Kidney epithelial cell (primary cell): ENCODE data around the gene NFAT5. TPM values are rescaled to one million over a fixed set of nuclear protein-coding genes. Genes with fewer than 3 reads are reported as not detected.
"Not testable (repeated sequence)": the region's sequence is repeated elsewhere in the genome, so short reads cannot be mapped to it uniquely, and the experiment has no call there.

Experiments used
- DNase-seq: peaks from one replicate; pipeline ENCODE4 v3.0.0-alpha.2; 2010; ENCODE audit warnings: low read depth
- H3K27me3 ChIP-seq: 2 replicates; pipeline ENCODE4 v1.6.0; 2011; ENCODE audit warnings: low read length; ENCODE audit not compliant: control insufficient read depth, insufficient read depth
- H3K36me3 ChIP-seq: 2 replicates; pipeline ENCODE4 v1.5.1; 2011; ENCODE audit warnings: low read length; ENCODE audit not compliant: control insufficient read depth, insufficient read depth
- H3K4me3 ChIP-seq: 2 replicates; pipeline ENCODE4 v1.5.1; 2011; ENCODE audit warnings: low read depth, mild to moderate bottlenecking, control low read depth, low read length
- CTCF ChIP-seq: IDR thresholded peaks from 2 replicates; pipeline ENCODE4 v1.5.1; 2011; ENCODE audit warnings: mild to moderate bottlenecking, moderate library complexity, low read length, control low read depth, inconsistent platforms; ENCODE audit not compliant: insufficient read depth, poor library complexity, severe bottlenecking
- total RNA-seq: library from RNA; depleted of rRNA; stranded (reverse); fragments of >200 nt; gene quantifications from 2 replicates; pipeline ENCODE4 v1.2.3, GENCODE V29; 2015

Gene NFAT5
- total RNA-seq, 1 donor from 2014 or later: 29.1 TPM

DNA sequence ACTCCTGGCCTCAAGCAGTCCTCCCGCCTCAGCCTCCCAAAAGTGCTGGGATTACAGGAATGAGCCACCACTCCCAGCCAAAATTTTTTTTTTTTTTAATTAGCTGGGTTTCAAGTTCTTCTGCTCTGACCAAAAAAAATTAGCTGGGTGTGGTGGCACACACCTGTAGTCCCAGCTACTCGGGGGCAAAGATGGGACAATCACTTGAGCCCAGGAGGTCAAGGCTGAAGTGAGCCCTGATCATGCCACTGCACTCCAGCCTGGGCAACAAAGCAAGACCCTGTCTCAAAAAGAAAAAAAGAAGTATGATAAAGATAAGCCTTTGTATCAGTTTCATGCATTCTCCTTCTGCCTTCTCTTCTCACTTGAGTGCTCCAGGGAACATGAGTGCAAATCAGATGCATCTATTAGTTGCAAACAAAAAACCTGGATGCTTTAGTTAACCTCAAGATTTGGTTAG is 158.7 kb downstream of the NFAT5 start:
- H3K4me3 ChIP-seq: no peak overlapping the region

GRCh38 chr16:69724981-69725479 is 159.3 kb downstream of the NFAT5 start:
- no peak for TF ChIP-seq CTCF
- Histone ChIP-seq H3K36me3 (no peaks in the 10 kb centered on the region), H3K27me3 (no peaks in the 10 kb centered on the region), H3K4me3 (no peak overlapping the region)
- DNase-seq: no peak

More for the DNA sequence above, 158.7 kb downstream of the NFAT5 start:
- no peak for DNase-seq
- H3K36me3 ChIP-seq: no peaks in the 10 kb centered on the region
- TF ChIP-seq CTCF: no peak
- no peaks in the 10 kb centered on the region for H3K27me3 ChIP-seq

- no peaks in the 10 kb centered on the region for H3K36me3 ChIP-seq
- peak overlapping the region; percentile 47 for H3K4me3 ChIP-seq
- no peaks in the 10 kb centered on the region for H3K27me3 ChIP-seq
- DNase-seq: no peak
- no peak for TF ChIP-seq CTCF
Measured at GRCh38 chr16:69725480-69726312, 159.9 kb downstream of the NFAT5 start.

GRCh38 chr16:69726313-69727060 is 160.7 kb downstream of the NFAT5 start, which contains the start of gene NQO1:
TSS of gene NQO1 (minus strand) at chr16:69726560. CDS start at chr16:69726439, 121 bp downstream.
- peak within 1 kb of the TSS; percentile 47 for H3K4me3 ChIP-seq

DNA sequence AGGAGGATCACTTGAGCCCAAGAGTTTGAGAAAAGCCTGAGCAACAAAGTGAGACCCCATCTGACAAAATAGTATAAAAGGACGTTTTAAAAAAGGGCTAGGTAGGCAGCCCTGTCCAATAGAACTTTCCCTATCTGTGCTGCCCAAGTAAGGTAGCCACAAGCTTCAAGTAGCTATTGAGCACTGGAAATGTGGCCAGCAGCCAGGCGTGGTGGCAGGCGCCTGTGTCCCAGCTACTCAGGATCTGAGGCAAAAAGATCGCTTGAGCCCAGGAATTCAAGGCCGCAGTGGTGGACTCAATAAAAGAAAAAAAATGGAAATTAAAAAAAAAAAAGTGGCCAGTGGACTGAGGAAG is 162.1 kb downstream of the NFAT5 start:
- no peaks in the 10 kb centered on the region for H3K36me3 ChIP-seq
- H3K4me3 ChIP-seq: no peak overlapping the region
- no peak for TF ChIP-seq CTCF
- DNase-seq: no peak
- no peaks in the 10 kb centered on the region for H3K27me3 ChIP-seq

More at GRCh38 chr16:69726313-69727060, 160.7 kb downstream of the NFAT5 start, which contains the start of gene NQO1:
- TF ChIP-seq CTCF: no peak
- Histone ChIP-seq H3K36me3 (no peaks in the 10 kb centered on the region), H3K27me3 (no peaks in the 10 kb centered on the region)
- peak; percentile 79 for DNase-seq

DNA sequence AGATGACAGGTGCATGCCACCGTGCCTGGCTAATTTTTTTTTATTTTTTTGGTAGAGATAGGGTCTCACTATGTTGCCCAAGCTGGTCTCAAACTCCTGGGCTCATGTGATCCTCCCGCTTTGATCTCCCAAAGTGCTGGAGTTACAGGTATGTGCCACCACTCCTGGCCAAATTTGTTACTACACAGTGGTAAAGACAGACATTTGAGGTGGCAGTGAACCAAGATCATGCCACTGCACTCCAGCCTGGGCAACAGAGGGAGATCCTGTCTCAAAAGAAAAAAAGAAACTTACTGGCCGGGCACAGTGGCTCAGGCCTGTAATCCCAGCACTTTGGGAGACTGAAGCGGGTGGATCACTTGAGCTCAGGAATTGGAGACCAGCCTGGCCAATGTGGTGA is 163.3 kb downstream of the NFAT5 start:
- not testable (repeated sequence) for DNase-seq, H3K36me3 ChIP-seq, H3K27me3 ChIP-seq, H3K4me3 ChIP-seq

DNA sequence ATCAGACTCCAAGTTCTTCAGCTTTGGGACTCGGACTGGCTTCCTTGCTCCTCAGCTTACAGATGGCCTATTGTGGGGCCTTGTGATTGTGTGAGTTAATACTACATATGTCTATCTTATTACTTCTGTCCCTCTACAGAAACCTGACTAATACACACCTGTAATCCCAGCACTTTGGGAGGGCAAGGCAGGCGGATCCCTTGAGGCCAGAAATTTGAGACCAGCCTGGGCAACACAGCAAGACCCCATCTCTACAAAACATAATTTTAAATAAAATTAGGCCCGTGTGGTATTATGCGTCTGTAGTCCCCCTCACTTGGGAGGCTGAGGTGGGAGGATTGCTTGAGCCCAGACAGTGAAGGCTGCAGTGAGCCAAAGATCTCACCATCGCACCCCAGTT is 165.5 kb downstream of the NFAT5 start:
- not testable (repeated sequence) for H3K27me3 ChIP-seq, DNase-seq, H3K4me3 ChIP-seq, H3K36me3 ChIP-seq
